GM23248 (cell line): ENCODE data around the gene CDC14B.

Experiments used
- EZH2 ChIP-seq: fragments of 200-600 bp; sonication (generic); IDR thresholded peaks from 2 replicates; pipeline ENCODE4 v1.6.1; 2018; ENCODE audit warnings: antibody characterized with exemption, mild to moderate bottlenecking; ENCODE audit not compliant: insufficient read depth, poor library complexity, severe bottlenecking
- EZH2phosphoT487 ChIP-seq: fragments of 200-600 bp; sonication (generic); IDR thresholded peaks from 2 replicates; pipeline ENCODE4 v1.6.1; 2018; ENCODE audit warnings: antibody characterized with exemption, moderate library complexity, mild to moderate bottlenecking, low read depth; ENCODE audit not compliant: insufficient read depth

DNA sequence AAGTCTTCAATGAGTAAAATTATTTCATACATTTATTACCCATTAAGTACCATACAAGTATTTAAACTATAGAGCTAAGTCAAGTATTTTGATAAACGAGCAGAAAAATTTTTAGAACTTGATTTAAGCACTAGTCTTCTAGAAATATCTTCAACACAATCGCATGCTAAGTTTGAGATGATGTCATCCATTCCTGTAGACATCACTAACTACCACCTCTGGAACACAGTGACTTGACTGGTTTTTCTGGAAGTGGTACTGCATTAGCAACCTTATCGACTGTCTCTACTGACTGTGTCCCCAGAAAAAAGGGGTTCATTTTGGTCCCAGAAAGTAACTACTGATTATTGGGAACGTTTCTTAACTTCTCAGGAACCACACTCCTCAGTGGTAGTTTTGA, 69.0 kb downstream of the CDC14B start:
- TF ChIP-seq EZH2, result no peak
- no peak for TF ChIP-seq EZH2phosphoT487
